Naive thymus-derived CD4-positive, alpha-beta T cell (primary cell): ENCODE measurements around the gene ZNF521. TPM values are rescaled to one million over a fixed set of nuclear protein-coding genes. Genes with fewer than 3 reads are reported as not detected.
"Not testable (repeated sequence)": the region's sequence is repeated elsewhere in the genome, so short reads cannot be mapped to it uniquely, and the experiment has no call there.

Experiments used
- ATAC-seq: fragments of 150-1000 bp; cut with Tn5 transposase; 2 replicates; pipeline ENCODE4 v1.10.0; 2021; ENCODE audit warnings: mild to moderate bottlenecking, moderate library complexity
- CTCF ChIA-PET: fragments of 350-600 bp; sonication (Branson Sonifier 250); formaldehyde crosslinking; loops from one replicate; lab custom pipeline; 2021; ENCODE audit warnings: antibody characterized with exemption; lab: Charles Lee
- POLR2A ChIA-PET: fragments of 350-600 bp; sonication (Branson Sonifier 250); formaldehyde crosslinking; loops from one replicate; lab custom pipeline; 2021; ENCODE audit warnings: antibody characterized with exemption, inconsistent platforms; lab: Charles Lee
- DNase-seq, 9 donors: peaks; one replicate each; pipeline versions ENCODE4 v3.0.0 to v3.0.0-alpha.2; 2020 to 2022; ENCODE audit warnings: mixed read lengths in 1 of 9
- H3K27ac ChIP-seq: one replicate; pipeline ENCODE4 v1.7.0; 2013; ENCODE audit warnings: mild to moderate bottlenecking, low read depth, low read length, moderate library complexity
- H3K27me3 ChIP-seq, 2 donors: one replicate each; pipeline ENCODE4 v1.7.0; 2013; ENCODE audit warnings: low read length in 2 of 2, mild to moderate bottlenecking in 2 of 2, moderate library complexity in 2 of 2; ENCODE audit not compliant: control insufficient read depth in 2 of 2, insufficient read depth in 2 of 2
- H3K36me3 ChIP-seq, 3 experiments: 1 replicate in 2 of 3; 2 replicates in 1 of 3; pipeline ENCODE4 v1.7.0; 2013; ENCODE audit warnings: low read length in 3 of 3, mild to moderate bottlenecking in 3 of 3, moderate library complexity in 1 of 3; ENCODE audit not compliant: insufficient read depth in 3 of 3, control insufficient read depth in 2 of 3
- H3K4me1 ChIP-seq, 2 donors: one replicate each; pipeline ENCODE4 v1.7.0; 2013; ENCODE audit warnings: low read length in 2 of 2, mild to moderate bottlenecking in 2 of 2, moderate library complexity in 1 of 2; ENCODE audit not compliant: control insufficient read depth in 2 of 2, insufficient read depth in 2 of 2
- H3K4me3 ChIP-seq: 2 replicates; pipeline ENCODE4 v1.7.0; 2013; ENCODE audit warnings: mild to moderate bottlenecking, low read length
- H3K9me3 ChIP-seq, 3 experiments: 1 replicate in 2 of 3; 2 replicates in 1 of 3; pipeline ENCODE4 v1.7.0; 2013; ENCODE audit warnings: low read length in 3 of 3; ENCODE audit not compliant: control insufficient read depth in 2 of 3
- H3K27ac Mint-ChIP-seq, 9 donors: one replicate each; pipeline ENCODE4 v1.8.0; 2020 to 2022; ENCODE audit warnings: mixed read lengths in 9 of 9, mild to moderate bottlenecking in 8 of 9, moderate library complexity in 5 of 9, inconsistent platforms in 2 of 9
- H3K27me3 Mint-ChIP-seq, 5 donors: one replicate each; pipeline ENCODE4 v1.8.0; 2021 to 2022; ENCODE audit warnings: mixed read lengths in 5 of 5, mild to moderate bottlenecking in 1 of 5
- H3K36me3 Mint-ChIP-seq, 5 donors: one replicate each; pipeline ENCODE4 v1.8.0; 2020 to 2022; ENCODE audit warnings: mixed read lengths in 5 of 5, mild to moderate bottlenecking in 3 of 5, inconsistent platforms in 1 of 5
- H3K4me1 Mint-ChIP-seq, 7 donors: one replicate each; pipeline ENCODE4 v1.8.0; 2020 to 2022; ENCODE audit warnings: mixed read lengths in 7 of 7, mild to moderate bottlenecking in 3 of 7, inconsistent platforms in 1 of 7
- H3K4me3 Mint-ChIP-seq, 10 donors: one replicate each; pipeline ENCODE4 v1.8.0; 2020 to 2022; ENCODE audit warnings: mild to moderate bottlenecking in 10 of 10, mixed read lengths in 10 of 10, moderate library complexity in 6 of 10, inconsistent platforms in 2 of 10
- H3K9me3 Mint-ChIP-seq, 11 donors: one replicate each; pipeline ENCODE4 v1.8.0; 2020 to 2022; ENCODE audit warnings: mixed read lengths in 11 of 11, mild to moderate bottlenecking in 4 of 11, inconsistent platforms in 1 of 11, moderate library complexity in 1 of 11
- intact Hi-C, 2 donors: fragments of 100-400 bp; cut with micrococcal nuclease; formaldehyde crosslinking; loops; one replicate each; pipeline ENCODE4 v1.15.1; 2023
- polyA plus RNA-seq, 2 donors: library from polyadenylated mRNA; unstranded; fragments of 300-500 nt; fragmentation: Illumina TruSeq; gene quantifications; one replicate each; pipeline ENCODE4 v1.2.3, GENCODE V29; 2021
- total RNA-seq, 6 experiments: library from RNA in 5 of 6; stranded (reverse) in 5 of 6; gene quantifications; 1 replicate in 5 of 6; 2 replicates in 1 of 6; pipeline ENCODE4 v1.2.3 and lab custom pipeline; 2021 to 2026

ZNF521 gene
- total and polyA plus RNA-seq, 7 experiments from 2014 or later, result 1.1 to 4.4 TPM; not detected in 5

DNA sequence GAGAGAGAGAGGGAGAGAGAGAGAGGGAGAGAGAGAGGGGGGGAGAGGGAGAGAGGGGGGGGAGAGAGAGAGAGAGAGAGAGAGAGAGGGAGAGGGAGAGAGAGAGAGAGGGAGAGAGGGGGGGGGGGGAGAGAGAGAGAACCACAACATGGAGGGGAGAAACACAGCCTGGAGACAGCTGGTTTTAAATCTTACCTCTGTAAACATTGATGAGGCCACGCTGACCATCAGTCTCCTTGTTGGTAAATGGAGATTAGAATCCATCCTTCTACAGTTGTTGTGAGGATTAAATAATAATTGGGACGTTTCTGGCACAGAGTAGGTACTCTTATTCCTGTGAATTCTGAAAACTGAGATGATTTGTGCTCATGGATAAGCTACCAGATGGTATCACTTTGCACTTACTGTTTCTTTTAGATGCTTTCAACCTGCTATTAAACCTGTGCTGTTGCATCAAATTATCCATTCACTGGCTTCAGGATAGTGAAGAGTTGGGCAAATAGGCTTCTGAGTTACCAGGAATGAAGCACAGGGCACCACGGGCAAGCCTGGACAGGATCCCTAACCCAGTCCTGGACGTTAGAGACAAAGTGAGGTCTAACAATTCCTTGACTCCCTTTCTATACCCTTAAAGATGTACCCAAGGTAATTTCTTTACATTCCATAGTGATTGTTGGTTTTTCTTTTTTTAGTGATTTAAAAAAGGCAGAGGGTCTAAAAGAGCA, 318.1 kb downstream of the ZNF521 start:
- H3K4me1 ChIP-seq, result no peaks in the 10 kb centered on the region
- Mint-ChIP-seq H3K36me3 (no peaks in the 10 kb centered on the region), H3K27ac (no peak overlapping the region), H3K4me1 (peaks cover 0 to 2% (median 0%) of the 10 kb centered on the region in 7 donors), H3K9me3 (peaks cover 0 to 22% (median 4%) of the 10 kb centered on the region in 11 donors), H3K27me3 (peaks cover 0 to 11% (median 5%) of the 10 kb centered on the region in 5 donors), H3K4me3 (no peak overlapping the region)
- no peaks in the 10 kb centered on the region for H3K36me3 ChIP-seq
- POLR2A ChIA-PET, result no interaction called here
- ATAC-seq (no peak), DNase-seq (no peak)
- intact Hi-C loops, result no loop called here
- no peak overlapping the region for H3K4me3 ChIP-seq
- CTCF ChIA-PET, result no interaction called here
- H3K9me3 ChIP-seq, result no peaks in the 10 kb centered on the region
- H3K27ac ChIP-seq, result no peak overlapping the region
- H3K27me3 ChIP-seq, result no peaks in the 10 kb centered on the region

DNA sequence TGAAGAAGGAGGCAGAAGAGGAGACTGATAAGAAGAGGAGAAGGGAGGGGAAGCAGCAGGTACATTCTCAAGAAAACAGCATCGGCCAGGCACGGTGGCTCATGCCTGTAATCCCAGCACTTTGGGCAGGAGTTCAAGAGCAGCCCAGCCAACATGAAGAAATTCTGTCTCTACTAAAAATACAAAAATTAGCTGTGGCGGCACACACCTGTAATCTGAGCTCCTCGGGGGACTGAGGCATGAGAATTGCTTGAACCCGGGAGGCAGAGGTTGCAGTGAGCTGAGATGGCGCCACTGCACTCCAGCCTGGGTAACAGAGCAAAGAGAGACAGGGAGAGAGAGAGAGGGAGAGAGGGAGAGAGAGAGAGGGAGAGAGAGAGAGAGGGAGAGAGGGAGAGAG, 318.8 kb downstream of the ZNF521 start:
- H3K27ac Mint-ChIP-seq, H3K27ac ChIP-seq, DNase-seq, H3K4me1 ChIP-seq, intact Hi-C loops, CTCF ChIA-PET, H3K36me3 ChIP-seq, H3K4me3 ChIP-seq, H3K36me3 Mint-ChIP-seq, POLR2A ChIA-PET, H3K27me3 ChIP-seq, H3K9me3 ChIP-seq, ATAC-seq, H3K4me3 Mint-ChIP-seq, H3K4me1 Mint-ChIP-seq: not testable (repeated sequence)
- Mint-ChIP-seq H3K27me3 (peaks cover 0 to 11% (median 5%) of the 10 kb centered on the region in 5 donors), H3K9me3 (peaks cover 0 to 22% (median 4%) of the 10 kb centered on the region in 11 donors)

DNA sequence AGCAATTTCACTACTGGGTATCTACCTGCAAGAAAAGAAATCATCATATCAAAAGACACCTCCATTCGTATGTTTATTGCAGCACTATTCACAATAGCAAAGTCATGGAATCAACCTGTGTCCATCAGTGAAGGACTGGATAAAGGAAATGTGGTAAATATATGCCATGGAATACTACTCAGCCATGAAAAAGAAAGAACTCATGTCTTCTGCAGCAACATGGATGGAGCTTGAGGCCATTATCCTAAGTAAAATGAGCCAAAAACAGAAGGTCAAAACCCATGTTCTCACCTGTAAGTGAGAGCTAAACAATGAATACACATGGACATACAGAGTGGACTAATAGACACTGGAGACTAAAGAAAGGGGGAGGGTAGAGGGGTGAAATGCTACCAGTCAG, 322.2 kb downstream of the ZNF521 start:
- no peaks in the 10 kb centered on the region for H3K4me1 ChIP-seq
- no peak overlapping the region for H3K4me3 Mint-ChIP-seq
- ChIA-PET POLR2A (no interaction called here), CTCF (no interaction called here)
- H3K27ac Mint-ChIP-seq, result no peak overlapping the region
- H3K36me3 Mint-ChIP-seq, result no peaks in the 10 kb centered on the region
- H3K9me3 ChIP-seq, result no peaks in the 10 kb centered on the region
- intact Hi-C loops, result no loop called here
- H3K27me3 Mint-ChIP-seq, result peaks cover 0 to 9% (median 0%) of the 10 kb centered on the region in 5 donors
- no peak overlapping the region for H3K27ac ChIP-seq
- no peaks in the 10 kb centered on the region for H3K27me3 ChIP-seq
- H3K4me1 Mint-ChIP-seq, result peaks cover 0 to 2% (median 0%) of the 10 kb centered on the region in 7 donors
- no peaks in the 10 kb centered on the region for H3K36me3 ChIP-seq
- no peak overlapping the region for H3K4me3 ChIP-seq
- ATAC-seq (no peak), DNase-seq (no peak)
- H3K9me3 Mint-ChIP-seq, result peaks cover 0 to 18% (median 4%) of the 10 kb centered on the region in 11 donors

DNA sequence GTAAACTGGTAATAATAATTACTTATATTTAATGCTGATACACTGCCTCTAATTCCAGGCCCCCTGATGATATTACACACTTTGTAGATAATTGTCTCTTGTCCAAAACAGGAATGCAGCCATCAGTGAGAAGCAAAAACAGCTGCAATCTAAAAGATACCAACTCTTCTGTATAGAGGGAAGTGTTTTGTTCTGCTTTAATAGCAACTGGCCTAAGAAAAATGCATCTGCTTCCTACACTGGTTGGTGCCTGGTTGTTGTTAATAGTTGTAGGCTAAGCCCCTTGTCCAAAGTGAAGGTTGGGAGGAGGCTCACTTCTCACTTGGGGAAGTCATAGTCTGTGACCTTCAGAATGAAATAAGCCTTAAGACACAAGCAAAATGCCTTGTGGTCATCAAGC, 332.0 kb downstream of the ZNF521 start:
- Mint-ChIP-seq H3K27ac (no peak overlapping the region), H3K4me1 (no peaks in the 10 kb centered on the region), H3K27me3 (peaks cover 0 to 10% (median 5%) of the 10 kb centered on the region in 5 donors), H3K4me3 (no peak overlapping the region), H3K36me3 (no peaks in the 10 kb centered on the region), H3K9me3 (peaks cover 0 to 16% (median 2%) of the 10 kb centered on the region in 11 donors)
- no peak overlapping the region for H3K27ac ChIP-seq
- no peaks in the 10 kb centered on the region for H3K27me3 ChIP-seq
- ATAC-seq (no peak), DNase-seq (no peak)
- ChIA-PET POLR2A (no interaction called here), CTCF (no interaction called here)
- H3K9me3 ChIP-seq, result no peaks in the 10 kb centered on the region
- no peak overlapping the region for H3K4me3 ChIP-seq
- no peaks in the 10 kb centered on the region for H3K4me1 ChIP-seq
- no peaks in the 10 kb centered on the region for H3K36me3 ChIP-seq
- intact Hi-C loops, result no loop called here

DNA sequence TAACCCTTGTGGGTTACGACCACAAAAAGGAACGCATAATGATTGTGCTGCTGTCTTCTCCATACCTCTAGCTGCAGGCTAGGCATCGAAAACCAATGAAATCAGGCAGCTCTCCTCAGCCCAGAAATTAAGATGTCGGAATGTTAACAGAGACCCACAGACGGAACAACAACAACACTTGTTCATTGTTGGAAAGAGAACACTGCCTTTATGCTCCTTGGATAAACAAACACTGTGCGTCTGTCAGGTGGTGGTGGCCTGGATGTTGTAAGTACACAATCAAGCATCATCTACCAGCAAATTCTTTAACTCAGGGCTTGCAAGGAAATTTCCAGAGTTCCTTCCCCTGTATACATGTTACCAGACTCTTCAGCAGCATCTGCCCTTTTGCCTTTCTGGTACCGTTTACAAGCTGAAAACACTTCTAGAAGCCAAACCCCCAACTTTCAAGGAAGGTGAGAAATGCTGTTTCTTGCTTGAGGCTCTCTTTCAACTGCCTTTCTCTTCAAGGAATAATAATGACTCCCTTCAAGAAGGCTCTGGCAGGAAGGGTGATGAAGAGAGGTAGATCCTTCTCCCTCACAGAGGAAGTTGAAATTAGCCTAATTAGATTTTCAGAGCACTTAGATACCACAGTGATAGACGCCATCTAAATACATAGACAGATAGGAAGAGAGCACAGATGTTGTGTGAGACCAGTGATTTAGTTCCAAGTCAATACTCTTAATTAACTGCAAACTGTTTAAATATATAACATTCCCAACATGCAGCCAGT, 332.7 kb downstream of the ZNF521 start:
- peaks cover 0 to 12% (median 7%) of the 10 kb centered on the region in 5 donors for H3K27me3 Mint-ChIP-seq
- no peaks in the 10 kb centered on the region for H3K36me3 Mint-ChIP-seq
- no peak overlapping the region for H3K4me3 Mint-ChIP-seq
- H3K4me1 Mint-ChIP-seq, result no peaks in the 10 kb centered on the region
- Histone ChIP-seq H3K9me3 (no peaks in the 10 kb centered on the region), H3K27ac (no peak overlapping the region), H3K36me3 (no peaks in the 10 kb centered on the region), H3K27me3 (no peaks in the 10 kb centered on the region), H3K4me3 (no peak overlapping the region), H3K4me1 (no peaks in the 10 kb centered on the region)
- peaks cover 0 to 16% (median 2%) of the 10 kb centered on the region in 11 donors for H3K9me3 Mint-ChIP-seq
- intact Hi-C loops, result no loop called here
- ChIA-PET CTCF (no interaction called here), POLR2A (interaction anchor here (0.6 kb wide), 1 partner anchor 1629 kb away, joined by 3 read pairs; no protein-coding TSS in a partner anchor)
- no peak for ATAC-seq
- no peak overlapping the region for H3K27ac Mint-ChIP-seq
- no peak for DNase-seq

GRCh38 chr18:25016666-25017065, 335.3 kb downstream of the ZNF521 start:
- intact Hi-C loops, result no loop called here
- Histone ChIP-seq H3K9me3 (no peaks in the 10 kb centered on the region), H3K27ac (no peak overlapping the region), H3K36me3 (no peaks in the 10 kb centered on the region), H3K4me3 (no peak overlapping the region), H3K4me1 (no peaks in the 10 kb centered on the region), H3K27me3 (no peaks in the 10 kb centered on the region)
- POLR2A ChIA-PET, result no interaction called here
- Mint-ChIP-seq H3K9me3 (peaks cover 0 to 12% (median 2%) of the 10 kb centered on the region in 11 donors), H3K27ac (no peak overlapping the region), H3K4me1 (no peaks in the 10 kb centered on the region), H3K36me3 (no peaks in the 10 kb centered on the region), H3K4me3 (no peak overlapping the region), H3K27me3 (peaks cover 0 to 16% (median 7%) of the 10 kb centered on the region in 5 donors)
- ATAC-seq (no peak), DNase-seq (no peak)
- CTCF ChIA-PET, result no interaction called here
